Lung microvascular endothelial cell (primary cell): ENCODE measurements around the gene GRIN2C. TPM values are rescaled to one million over a fixed set of nuclear protein-coding genes. Genes with fewer than 3 reads are reported as not detected.

Experiments used
- DNase-seq, 2 donors: peaks; one replicate each; pipeline versions ENCODE4 v3.0.0 to v3.0.0-alpha.2; 2010; ENCODE audit warnings: low read depth in 2 of 2
- total RNA-seq: library from RNA; depleted of rRNA; stranded (reverse); fragments of >200 nt; gene quantifications from 2 replicates; pipeline ENCODE4 v1.2.1, GENCODE V29; 2014

The GRIN2C gene
- total RNA-seq, 1 donor from 2014 or later, result under 0.01 TPM

GRCh38 chr17:74822335-74822938 is 37.2 kb downstream of the GRIN2C start:
- no peak for DNase-seq

DNA sequence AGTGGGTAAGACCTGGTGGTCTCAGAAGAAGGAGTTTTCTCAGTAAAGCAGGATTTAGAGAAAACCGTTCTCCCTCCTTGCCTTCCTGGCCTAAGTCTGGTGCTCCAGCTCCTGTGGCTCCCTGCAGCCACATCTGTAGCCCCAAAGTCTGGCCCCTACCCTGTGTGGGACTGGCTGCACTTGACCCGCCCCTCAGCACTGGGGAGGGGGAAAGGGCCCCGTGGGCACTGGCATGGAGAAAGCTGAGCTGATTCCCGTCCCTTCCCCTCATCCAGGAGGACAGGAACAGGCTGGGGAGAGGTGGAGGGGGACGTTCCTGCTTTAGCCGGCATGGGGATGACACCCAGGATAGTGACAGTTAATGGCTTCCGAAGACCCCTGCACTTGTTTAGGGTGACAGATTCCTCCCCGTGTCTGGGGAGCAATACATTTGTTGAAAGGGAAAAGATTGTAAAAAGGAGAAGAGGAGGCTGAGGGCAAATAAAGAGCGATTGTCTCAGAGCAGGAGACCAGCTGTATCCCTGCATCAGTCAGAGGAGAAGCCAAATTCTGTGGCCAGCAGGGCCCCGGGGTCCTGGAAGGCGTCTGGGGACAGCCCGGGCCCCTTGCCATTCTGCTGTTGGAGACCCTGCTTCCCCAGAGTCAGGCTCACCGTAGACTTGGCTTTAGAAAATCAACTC is 37.9 kb downstream of the GRIN2C start:
- DNase-seq, result no peak

GRCh38 chr17:74819801-74820436 is 39.8 kb downstream of the GRIN2C start:
- DNase-seq, result no peak

DNA sequence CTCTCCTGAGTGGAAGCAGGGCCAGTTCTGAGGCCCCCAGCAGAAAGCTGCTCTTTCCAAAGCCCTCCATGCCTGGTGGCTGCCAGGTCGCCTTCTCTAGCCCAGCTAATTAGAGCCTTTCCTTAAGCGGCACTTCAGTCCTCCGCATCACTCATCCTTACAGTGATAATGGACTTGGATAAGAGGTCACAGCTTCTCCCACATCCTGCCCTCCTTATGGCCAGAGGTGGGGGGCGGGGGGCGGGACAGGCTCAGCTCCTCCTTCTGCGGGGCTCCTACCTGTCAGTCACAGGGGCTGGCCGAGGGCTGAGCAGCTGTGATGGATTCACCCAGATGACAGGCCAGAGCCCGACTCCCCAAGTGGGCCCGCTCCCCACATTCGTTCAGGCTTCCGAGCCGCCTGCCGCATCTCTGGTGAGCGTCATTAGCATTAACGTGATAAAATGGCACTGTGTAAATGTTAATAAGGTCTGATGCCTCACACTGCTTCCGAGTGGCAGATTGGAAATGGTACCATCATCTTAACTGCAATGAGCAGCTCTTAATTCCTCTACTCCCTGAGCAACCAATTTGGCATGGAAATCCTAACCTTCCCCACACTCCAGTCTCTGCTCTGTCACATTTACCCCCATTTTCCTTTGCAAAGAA is 41.3 kb downstream of the GRIN2C start:
- DNase-seq, result no peak

GRCh38 chr17:74816905-74817620 is 42.6 kb downstream of the GRIN2C start:
- DNase-seq, result no peak

GRCh38 chr17:74815550-74816370 is 43.9 kb downstream of the GRIN2C start:
- DNase-seq, result peak in 1 of 2 donors; percentile 17

DNA sequence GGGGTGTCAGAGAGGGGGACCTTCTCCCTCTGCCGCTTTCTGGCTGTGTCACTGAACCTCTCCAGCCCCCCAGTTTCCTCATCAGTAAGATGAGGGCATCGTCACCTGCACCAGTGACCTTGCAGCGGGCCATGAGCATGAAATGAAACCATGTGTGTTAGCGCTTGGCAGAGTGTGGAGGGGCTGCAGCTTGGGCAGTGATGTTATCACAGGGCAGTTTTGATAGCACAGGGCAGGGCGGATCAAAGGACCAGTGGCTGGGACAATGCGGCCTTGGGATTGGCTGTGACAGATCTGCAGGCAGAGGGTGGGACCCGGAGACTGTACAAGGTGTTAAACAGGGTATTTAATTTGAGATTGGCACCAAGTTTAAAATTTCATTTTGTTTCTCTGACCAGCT is 44.6 kb downstream of the GRIN2C start:
- DNase-seq, result no peak

GRCh38 chr17:74814453-74814852 is 45.2 kb downstream of the GRIN2C start:
- DNase-seq, result peak in 1 of 2 donors; percentile 25

GRCh38 chr17:74812109-74813009 is 47.3 kb downstream of the GRIN2C start:
- no peak for DNase-seq

GRCh38 chr17:74810699-74811485 is 48.8 kb downstream of the GRIN2C start:
- DNase-seq, result no peak

- no peak for DNase-seq
Measured at GRCh38 chr17:74808714-74809430, 50.8 kb downstream of the GRIN2C start.

- DNase-seq, result no peak
Measured at GRCh38 chr17:74807925-74808324, 51.8 kb downstream of the GRIN2C start.

DNA sequence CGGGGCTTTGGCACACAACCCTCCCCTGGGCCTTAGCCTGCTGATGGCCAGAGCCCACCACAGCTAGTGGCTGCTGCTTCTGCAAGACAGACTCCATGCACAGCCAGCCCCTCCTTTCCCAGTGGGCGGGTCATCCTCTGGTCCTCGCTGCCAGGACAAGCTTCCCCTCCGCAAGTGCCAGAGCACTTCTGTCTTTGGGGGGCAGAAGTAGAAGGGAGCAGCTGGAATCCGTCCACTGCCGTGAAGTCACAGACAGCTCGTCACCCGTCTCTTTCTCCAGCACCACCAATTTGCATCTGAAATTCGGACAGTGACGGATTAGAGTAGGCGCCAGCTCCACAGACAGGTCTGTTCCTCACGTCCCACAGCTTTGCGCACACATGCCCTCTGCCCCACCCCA is 52.2 kb downstream of the GRIN2C start:
- DNase-seq, result no peak

DNA sequence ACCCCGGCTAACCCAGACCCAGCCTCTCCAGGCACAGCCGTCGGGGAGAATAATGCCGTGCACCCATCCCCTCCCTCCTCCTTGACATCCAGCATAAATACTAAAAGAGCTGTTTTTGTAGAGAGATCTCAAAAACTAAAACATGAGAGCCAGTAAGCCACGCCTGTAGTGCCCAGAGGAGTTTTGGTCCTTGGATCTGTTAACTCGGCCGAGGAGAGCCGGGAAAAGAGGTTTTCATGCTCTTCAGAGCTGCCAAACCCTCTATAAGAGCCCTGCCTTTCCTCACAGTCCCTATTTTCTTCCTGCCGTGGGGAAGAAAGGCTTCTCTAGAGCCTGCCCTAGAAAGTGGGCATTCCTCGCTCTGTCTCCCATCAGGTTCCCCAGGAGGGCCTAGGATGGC is 53.4 kb downstream of the GRIN2C start:
- DNase-seq, result no peak

DNA sequence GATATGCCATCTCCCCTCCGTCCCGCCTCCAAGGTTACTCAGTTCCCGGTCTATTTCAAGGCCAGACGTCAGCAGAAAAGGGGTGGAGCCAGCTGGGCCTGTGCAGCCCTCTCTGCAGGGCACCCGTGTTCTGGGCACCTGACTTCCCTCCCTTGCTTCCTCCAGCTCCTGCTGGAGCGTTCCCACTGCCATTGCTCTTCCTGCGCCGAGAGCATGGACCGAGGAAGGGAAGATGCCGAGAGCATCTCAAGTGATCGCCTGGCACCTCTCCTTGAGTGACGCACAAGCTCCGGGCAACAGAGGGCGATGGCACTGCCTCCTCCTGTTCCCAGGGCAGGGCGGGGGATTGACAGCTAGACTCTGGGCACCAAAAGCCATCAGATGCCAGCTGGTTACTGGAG is 54.1 kb downstream of the GRIN2C start:
- no peak for DNase-seq

DNA sequence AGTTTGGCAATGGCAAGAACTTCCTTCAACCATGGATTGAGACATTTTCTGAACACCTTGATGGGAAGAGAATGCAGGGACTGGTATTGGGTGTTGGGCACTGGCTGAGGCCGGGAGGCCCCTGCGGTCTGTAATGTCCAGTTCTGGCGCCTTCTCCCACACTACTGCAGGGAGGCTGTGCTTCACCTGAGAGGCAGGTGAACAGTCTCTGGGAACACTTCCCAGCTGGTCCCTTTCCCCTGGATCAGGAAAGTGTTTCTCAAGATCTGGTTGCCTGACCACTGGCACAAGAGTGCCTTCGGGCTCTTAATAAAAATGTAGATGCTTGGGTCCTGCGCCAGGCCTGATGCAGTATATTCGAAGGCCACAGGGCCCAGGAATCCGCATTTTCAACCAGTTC is 55.0 kb downstream of the GRIN2C start:
- DNase-seq, result no peak

DNA sequence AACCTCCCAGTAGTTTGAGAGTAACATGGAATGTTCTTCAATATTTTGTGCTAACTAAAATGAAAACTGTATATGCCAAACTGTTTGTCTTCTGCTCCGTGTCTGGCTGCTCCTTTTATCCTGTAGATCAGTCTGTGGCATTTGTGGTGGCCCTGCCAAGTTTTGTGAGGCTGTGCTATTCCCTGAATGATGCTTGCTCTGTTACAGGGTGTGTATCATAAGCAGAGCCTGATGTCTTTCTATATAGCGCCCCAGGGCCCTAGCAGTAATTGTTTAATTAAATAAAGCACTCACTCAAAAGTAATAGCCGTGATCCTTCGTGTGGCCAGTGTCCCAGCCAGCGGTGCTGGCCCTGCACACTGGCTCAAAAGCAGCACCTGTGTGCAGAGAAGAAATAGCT is 55.7 kb downstream of the GRIN2C start:
- DNase-seq, result no peak

GRCh38 chr17:74803388-74803930 is 56.2 kb downstream of the GRIN2C start:
- DNase-seq, result no peak
